Natural killer cell treated with Interleukin-12 subunit alpha and Interleukin-12 subunit beta and Interleukin-15 and Interleukin-18, amount 100 ng/mL, for 72 hours (primary cell): ENCODE results near the gene CLMP. TPM values are rescaled to one million over a fixed set of nuclear protein-coding genes. Genes with fewer than 3 reads are reported as not detected.

ENCODE experiments used
- ATAC-seq, 2 donors: fragments of 150-1000 bp; cut with Tn5 transposase in 1 of 2; sonication (Bioruptor Pico), chemical (Tn5 transposase) in 1 of 2; 2 replicates each; pipeline ENCODE4 v1.10.0; 2021
- DNase-seq: peaks from one replicate; pipeline ENCODE4 v3.0.0; 2022; ENCODE audit warnings: low spot score
- H3K27ac Mint-ChIP-seq, 2 donors: 1 replicate in 1 of 2; 2 replicates in 1 of 2; pipeline ENCODE4 v1.8.0; 2022; ENCODE audit warnings: mixed read lengths in 2 of 2, mild to moderate bottlenecking in 1 of 2, moderate library complexity in 1 of 2
- H3K27me3 Mint-ChIP-seq, 2 donors: 1 replicate in 1 of 2; 2 replicates in 1 of 2; pipeline ENCODE4 v1.8.0; 2022; ENCODE audit warnings: mixed read lengths in 2 of 2
- H3K36me3 Mint-ChIP-seq: one replicate; pipeline ENCODE4 v1.8.0; 2022; ENCODE audit warnings: mixed read lengths
- H3K4me1 Mint-ChIP-seq, 2 donors: 1 replicate in 1 of 2; 2 replicates in 1 of 2; pipeline ENCODE4 v1.8.0; 2022; ENCODE audit warnings: low read depth in 2 of 2, mixed read lengths in 2 of 2, mild to moderate bottlenecking in 1 of 2
- H3K4me3 Mint-ChIP-seq: one replicate; pipeline ENCODE4 v1.8.0; 2022; ENCODE audit warnings: mixed read lengths
- H3K9me3 Mint-ChIP-seq: 2 replicates; pipeline ENCODE4 v1.8.0; 2022; ENCODE audit warnings: mixed read lengths
- total RNA-seq, 2 donors: library from RNA; stranded (reverse); gene quantifications; one replicate each; pipeline ENCODE4 v1.2.3, GENCODE V29; 2022

CLMP gene
- total RNA-seq, 2 donors from 2014 or later, result not detected

GRCh38 chr11:123191939-123192338, 3.1 kb downstream of the CLMP start:
- no peak overlapping the region for H3K4me3 Mint-ChIP-seq
- DNase-seq, result no peak
- ATAC-seq, result no peak
- peaks cover 7 to 8% of the 10 kb centered on the region in 2 donors for H3K4me1 Mint-ChIP-seq
- H3K27ac Mint-ChIP-seq, result no peak overlapping the region
- H3K36me3 Mint-ChIP-seq, result no peaks in the 10 kb centered on the region
- H3K9me3 Mint-ChIP-seq, result no peaks in the 10 kb centered on the region
- H3K27me3 Mint-ChIP-seq, result peaks cover 60 to 69% of the 10 kb centered on the region in 2 donors

DNA sequence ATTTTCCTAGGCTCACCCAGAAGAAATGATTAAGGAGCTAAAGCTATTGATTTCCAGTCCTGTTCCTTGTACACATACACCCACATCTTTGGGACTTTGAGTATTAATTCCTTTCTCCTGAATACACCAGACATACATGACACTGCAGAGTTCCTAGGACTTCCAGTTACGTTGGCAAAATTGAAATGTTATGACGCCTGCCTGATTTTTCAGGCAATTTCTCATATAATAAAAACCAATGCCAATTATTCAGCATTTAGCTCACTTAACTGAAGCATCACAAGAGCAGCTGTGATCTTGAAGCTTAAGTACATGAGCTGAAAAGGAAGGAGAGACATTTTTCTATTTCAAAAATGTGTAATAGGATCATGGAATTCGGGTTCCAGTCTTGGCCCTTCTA, 4.5 kb downstream of the CLMP start:
- no peak overlapping the region for H3K27ac Mint-ChIP-seq
- no peak overlapping the region for H3K4me3 Mint-ChIP-seq
- no peaks in the 10 kb centered on the region for H3K9me3 Mint-ChIP-seq
- H3K27me3 Mint-ChIP-seq, result peaks cover 54 to 64% of the 10 kb centered on the region in 2 donors
- ATAC-seq, result no peak
- peaks cover 3 to 4% of the 10 kb centered on the region in 2 donors for H3K4me1 Mint-ChIP-seq
- no peak for DNase-seq
- no peaks in the 10 kb centered on the region for H3K36me3 Mint-ChIP-seq

DNA sequence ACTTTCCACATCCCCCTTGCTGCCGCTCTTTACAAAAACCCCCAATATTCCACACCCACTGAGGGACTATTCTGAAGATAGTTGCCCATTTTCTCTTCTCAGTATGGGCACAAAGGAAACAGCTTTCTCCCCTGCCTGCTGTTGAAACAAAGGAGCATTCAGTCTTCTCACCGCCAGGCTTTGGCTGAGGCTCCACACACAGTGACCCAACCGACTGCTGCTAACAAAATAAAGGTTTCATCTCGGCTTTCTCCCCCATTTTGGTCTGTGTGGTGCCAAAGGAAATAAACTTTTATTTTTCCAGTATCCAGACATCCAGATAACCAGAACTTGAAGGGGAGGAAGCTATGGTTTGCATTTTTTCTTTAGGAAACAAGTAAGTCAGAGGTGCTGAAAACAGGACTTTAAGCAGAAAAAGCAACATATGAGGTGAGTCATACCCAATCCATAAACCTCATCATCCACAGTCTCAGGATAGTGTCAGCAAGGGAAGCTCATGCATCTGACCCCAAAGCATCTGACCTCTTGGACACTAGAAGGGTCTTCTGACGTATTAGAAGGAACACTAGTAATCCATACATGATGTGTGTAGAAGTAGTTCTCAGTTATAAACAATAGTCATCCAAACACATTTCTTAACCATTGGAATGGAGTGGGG, 6.4 kb downstream of the CLMP start:
- no peaks in the 10 kb centered on the region for H3K36me3 Mint-ChIP-seq
- H3K9me3 Mint-ChIP-seq, result no peaks in the 10 kb centered on the region
- H3K4me3 Mint-ChIP-seq, result no peak overlapping the region
- H3K27ac Mint-ChIP-seq, result no peak overlapping the region
- ATAC-seq (no peak), DNase-seq (no peak)
- H3K27me3 Mint-ChIP-seq, result peaks cover 53 to 59% of the 10 kb centered on the region in 2 donors
- H3K4me1 Mint-ChIP-seq, result no peaks in the 10 kb centered on the region

- Mint-ChIP-seq H3K4me3 (no peak overlapping the region), H3K9me3 (no peaks in the 10 kb centered on the region), H3K36me3 (no peaks in the 10 kb centered on the region), H3K4me1 (no peaks in the 10 kb centered on the region), H3K27ac (no peak overlapping the region), H3K27me3 (peaks cover 47 to 55% of the 10 kb centered on the region in 2 donors)
- DNase-seq (no peak), ATAC-seq (no peak)
Measured at GRCh38 chr11:123187665-123188507, 7.2 kb downstream of the CLMP start.

- ATAC-seq, result no peak
- Mint-ChIP-seq H3K27ac (no peak overlapping the region), H3K4me3 (no peak overlapping the region), H3K36me3 (no peaks in the 10 kb centered on the region), H3K9me3 (no peaks in the 10 kb centered on the region), H3K27me3 (peaks cover 45 to 55% of the 10 kb centered on the region in 2 donors), H3K4me1 (no peaks in the 10 kb centered on the region)
- no peak for DNase-seq
Measured at GRCh38 chr11:123187248-123187647, 7.8 kb downstream of the CLMP start.

GRCh38 chr11:123186286-123186685, 8.8 kb downstream of the CLMP start:
- Mint-ChIP-seq H3K9me3 (no peaks in the 10 kb centered on the region), H3K4me1 (no peaks in the 10 kb centered on the region), H3K27ac (no peak overlapping the region), H3K27me3 (peaks cover 41 to 53% of the 10 kb centered on the region in 2 donors), H3K4me3 (no peak overlapping the region), H3K36me3 (no peaks in the 10 kb centered on the region)
- ATAC-seq (no peak), DNase-seq (no peak)

GRCh38 chr11:123185326-123185725, 9.7 kb downstream of the CLMP start:
- no peaks in the 10 kb centered on the region for H3K4me1 Mint-ChIP-seq
- H3K27ac Mint-ChIP-seq, result no peak overlapping the region
- ATAC-seq (no peak), DNase-seq (no peak)
- no peak overlapping the region for H3K4me3 Mint-ChIP-seq
- H3K9me3 Mint-ChIP-seq, result no peaks in the 10 kb centered on the region
- no peaks in the 10 kb centered on the region for H3K36me3 Mint-ChIP-seq
- peaks cover 36 to 54% of the 10 kb centered on the region in 2 donors for H3K27me3 Mint-ChIP-seq

DNA sequence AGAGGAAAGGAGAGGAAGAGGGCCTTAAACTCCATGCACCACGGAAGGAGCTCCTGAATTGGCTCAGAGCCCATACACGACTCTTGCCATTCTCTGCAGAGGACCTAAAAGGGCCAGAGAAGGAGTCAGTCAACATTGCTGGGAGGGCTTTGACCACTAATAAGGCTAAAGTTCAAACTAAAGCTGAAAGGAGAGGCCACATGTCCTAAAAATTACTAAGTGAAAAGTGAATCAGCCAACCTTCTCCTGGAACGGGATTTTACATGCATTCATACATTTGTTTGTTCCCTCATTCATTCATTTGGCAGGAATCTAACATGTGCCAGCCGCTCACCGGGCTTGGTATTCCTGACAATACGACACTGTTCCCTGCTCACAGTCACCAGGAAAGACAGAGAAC, 10.5 kb downstream of the CLMP start:
- Mint-ChIP-seq H3K9me3 (no peaks in the 10 kb centered on the region), H3K4me3 (no peak overlapping the region), H3K4me1 (no peaks in the 10 kb centered on the region), H3K36me3 (no peaks in the 10 kb centered on the region), H3K27ac (no peak overlapping the region), H3K27me3 (peaks cover 34 to 54% of the 10 kb centered on the region in 2 donors)
- ATAC-seq (no peak), DNase-seq (no peak)

- Mint-ChIP-seq H3K4me1 (no peaks in the 10 kb centered on the region), H3K27ac (no peak overlapping the region), H3K4me3 (no peak overlapping the region), H3K9me3 (no peaks in the 10 kb centered on the region), H3K27me3 (peaks cover 32 to 50% of the 10 kb centered on the region in 2 donors), H3K36me3 (no peaks in the 10 kb centered on the region)
- ATAC-seq, result peak; percentile 66 to 89
- no peak for DNase-seq
Measured at GRCh38 chr11:123183391-123184099, 11.5 kb downstream of the CLMP start.

DNA sequence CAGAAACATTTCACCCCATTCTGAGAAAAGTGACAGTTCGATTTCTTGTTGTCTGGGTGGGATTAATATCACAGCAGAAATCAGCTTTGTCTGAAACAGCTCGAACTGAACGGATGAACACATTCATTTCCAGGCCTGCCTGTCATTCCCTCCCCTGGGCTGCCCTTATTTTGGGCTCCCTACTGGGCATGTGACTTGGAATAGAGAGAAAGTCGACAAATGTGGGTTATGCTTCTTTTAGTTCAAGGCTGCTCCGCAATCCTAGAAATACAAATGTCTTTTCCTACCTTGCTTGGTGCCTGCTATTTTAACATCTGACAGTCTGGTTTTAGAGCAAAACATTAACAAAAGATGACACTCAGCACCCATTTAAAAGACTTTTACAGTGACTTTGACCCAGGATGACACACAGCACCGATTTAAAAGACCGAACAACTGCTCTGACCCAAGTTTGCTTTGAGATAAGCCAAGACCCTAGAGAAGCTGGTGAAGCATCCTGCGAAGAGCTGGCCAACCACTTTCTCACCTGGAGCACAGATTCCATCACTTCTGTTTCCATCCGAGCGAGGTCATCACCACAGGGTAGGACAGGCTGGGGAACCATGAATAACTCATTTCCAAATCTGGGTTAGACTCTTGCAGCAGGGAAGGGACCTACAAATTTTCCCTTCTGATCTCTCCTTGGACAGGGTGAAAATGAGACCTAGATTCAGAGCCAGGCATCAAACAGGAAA, 13.1 kb downstream of the CLMP start:
- ATAC-seq, result no peak
- no peak overlapping the region for H3K4me3 Mint-ChIP-seq
- no peak overlapping the region for H3K27ac Mint-ChIP-seq
- H3K9me3 Mint-ChIP-seq, result no peaks in the 10 kb centered on the region
- H3K27me3 Mint-ChIP-seq, result peaks cover 22 to 34% of the 10 kb centered on the region in 2 donors
- peaks cover under 1 to 2% of the 10 kb centered on the region in 2 donors for H3K4me1 Mint-ChIP-seq
- H3K36me3 Mint-ChIP-seq, result no peaks in the 10 kb centered on the region
- no peak for DNase-seq

GRCh38 chr11:123181075-123181474, 14.0 kb downstream of the CLMP start:
- peaks cover 6% of the 10 kb centered on the region in 2 donors for H3K4me1 Mint-ChIP-seq
- H3K9me3 Mint-ChIP-seq, result no peaks in the 10 kb centered on the region
- no peak overlapping the region for H3K4me3 Mint-ChIP-seq
- DNase-seq, result no peak
- H3K27ac Mint-ChIP-seq, result no peak overlapping the region
- peaks cover 20 to 32% of the 10 kb centered on the region in 2 donors for H3K27me3 Mint-ChIP-seq
- no peaks in the 10 kb centered on the region for H3K36me3 Mint-ChIP-seq
- no peak for ATAC-seq

- Mint-ChIP-seq H3K36me3 (no peaks in the 10 kb centered on the region), H3K4me3 (no peak overlapping the region), H3K9me3 (no peaks in the 10 kb centered on the region), H3K4me1 (peaks cover 6% of the 10 kb centered on the region in 2 donors), H3K27me3 (peaks cover 20 to 27% of the 10 kb centered on the region in 2 donors), H3K27ac (no peak overlapping the region)
- no peak for ATAC-seq
- no peak for DNase-seq
Measured at GRCh38 chr11:123180574-123180973, 14.5 kb downstream of the CLMP start.

- H3K36me3 Mint-ChIP-seq, result no peaks in the 10 kb centered on the region
- H3K4me1 Mint-ChIP-seq, result peaks cover 6% of the 10 kb centered on the region in 2 donors
- DNase-seq (no peak), ATAC-seq (no peak)
- H3K27ac Mint-ChIP-seq, result no peak overlapping the region
- H3K4me3 Mint-ChIP-seq, result no peak overlapping the region
- peaks cover 19 to 27% of the 10 kb centered on the region in 2 donors for H3K27me3 Mint-ChIP-seq
- H3K9me3 Mint-ChIP-seq, result no peaks in the 10 kb centered on the region
Measured at GRCh38 chr11:123180166-123180565, 14.9 kb downstream of the CLMP start.
